ENCODE data around the gene POLR1A. TPM values are rescaled to one million over a fixed set of nuclear protein-coding genes. Genes with fewer than 3 reads are reported as not detected.
A peak's percentile ranks its signal among the peaks of the same experiment; 100 is the strongest.

POLR1A gene
- total RNA-seq, 4 donors from 2014 or later = 15.3 to 22.3 (median 19.8) TPM

DNA sequence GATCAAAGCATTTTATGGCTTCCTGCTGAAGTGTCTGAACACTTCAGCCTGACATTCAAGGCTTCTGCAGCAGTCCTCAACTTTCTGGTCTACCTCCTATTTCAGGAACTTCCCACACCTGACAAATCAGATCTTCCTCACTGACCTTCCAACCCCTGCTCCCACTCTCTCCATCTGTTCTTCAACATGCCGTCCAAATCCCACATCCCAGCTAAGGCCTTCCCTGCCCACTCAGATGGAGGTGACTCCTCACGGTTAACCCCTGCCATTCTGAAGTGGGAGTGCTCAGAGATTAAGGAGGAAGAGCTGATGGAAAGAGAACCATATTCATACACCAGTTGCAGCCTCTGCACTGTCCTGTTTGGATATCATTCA lies 104.8 kb downstream of the POLR1A start:
- Histone ChIP-seq H3K9me3 (peaks cover 0 to under 1% (median 0%) of the 10 kb centered on the region in 4 donors), H3K27ac (peak overlapping the region in 2 of 4 donors; percentile 91 to 95), H3K36me3 (no peaks in the 10 kb centered on the region), H3K4me1 (peaks cover 3 to 55% (median 44%) of the 10 kb centered on the region in 4 donors), H3K27me3 (no peaks in the 10 kb centered on the region), H3K4me3 (no peak overlapping the region)
- 49 to 62% methylated on average over 2 of the region's 2 CpGs for WGBS, 2 donors
- TF ChIP-seq, protein P1, sequence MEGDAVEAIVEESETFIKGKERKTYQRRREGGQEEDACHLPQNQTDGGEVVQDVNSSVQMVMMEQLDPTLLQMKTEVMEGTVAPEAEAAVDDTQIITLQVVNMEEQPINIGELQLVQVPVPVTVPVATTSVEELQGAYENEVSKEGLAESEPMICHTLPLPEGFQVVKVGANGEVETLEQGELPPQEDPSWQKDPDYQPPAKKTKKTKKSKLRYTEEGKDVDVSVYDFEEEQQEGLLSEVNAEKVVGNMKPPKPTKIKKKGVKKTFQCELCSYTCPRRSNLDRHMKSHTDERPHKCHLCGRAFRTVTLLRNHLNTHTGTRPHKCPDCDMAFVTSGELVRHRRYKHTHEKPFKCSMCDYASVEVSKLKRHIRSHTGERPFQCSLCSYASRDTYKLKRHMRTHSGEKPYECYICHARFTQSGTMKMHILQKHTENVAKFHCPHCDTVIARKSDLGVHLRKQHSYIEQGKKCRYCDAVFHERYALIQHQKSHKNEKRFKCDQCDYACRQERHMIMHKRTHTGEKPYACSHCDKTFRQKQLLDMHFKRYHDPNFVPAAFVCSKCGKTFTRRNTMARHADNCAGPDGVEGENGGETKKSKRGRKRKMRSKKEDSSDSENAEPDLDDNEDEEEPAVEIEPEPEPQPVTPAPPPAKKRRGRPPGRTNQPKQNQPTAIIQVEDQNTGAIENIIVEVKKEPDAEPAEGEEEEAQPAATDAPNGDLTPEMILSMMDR (IDR thresholded peaks at IDR 0.05) = no peak
- TF ChIP-seq EP300 (IDR thresholded peaks at IDR 0.05) = no peak
- TF ChIP-seq POLR2A (IDR thresholded peaks at IDR 0.05) = no peak
- DNase-seq (ENCODE audit: low spot score in 2 of 2) = no peak

DNA sequence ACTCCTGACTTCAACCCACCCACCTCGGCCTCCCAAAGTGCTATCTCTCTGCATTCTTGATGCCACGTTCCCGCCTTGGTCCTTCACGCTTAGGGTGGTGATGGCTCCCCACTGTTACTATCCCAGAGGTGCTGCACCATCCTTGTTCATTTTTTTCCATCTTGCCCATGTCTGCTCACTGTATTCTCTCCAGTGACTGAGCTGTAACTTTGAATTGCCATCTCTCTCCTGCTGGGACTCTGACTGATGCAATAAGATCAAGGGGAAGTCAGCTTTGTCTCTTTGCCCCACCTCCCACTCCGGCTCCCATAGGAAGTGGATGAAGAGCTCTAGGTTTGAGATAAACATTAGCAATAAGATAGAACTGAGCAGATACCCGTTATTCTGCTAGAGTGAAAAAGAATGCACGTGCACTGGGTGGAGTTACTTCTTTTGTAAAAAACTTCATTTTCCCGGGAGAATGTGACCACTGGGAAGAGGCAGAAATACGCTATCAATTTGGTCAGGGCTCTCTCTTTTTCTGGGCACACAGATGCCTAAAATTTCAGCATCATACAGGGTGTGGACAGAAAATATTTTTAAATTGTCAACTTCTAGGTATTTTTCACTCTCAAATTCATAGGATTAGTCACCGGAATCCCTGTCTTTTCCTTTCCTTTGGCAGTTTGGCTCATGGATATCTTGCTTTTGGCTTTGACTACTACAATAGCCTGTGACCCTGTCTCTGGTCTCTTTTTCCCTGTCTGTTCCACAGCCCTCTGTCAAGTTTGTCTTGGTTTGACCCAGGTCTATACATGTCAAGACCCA lies 105.4 kb downstream of the POLR1A start:
- H3K27me3 ChIP-seq = no peaks in the 10 kb centered on the region
- H3K4me1 ChIP-seq = peaks cover 3 to 61% (median 50%) of the 10 kb centered on the region in 4 donors
- TF ChIP-seq, protein P1 (IDR thresholded peaks at IDR 0.05) = no peak
- TF ChIP-seq EP300 (IDR thresholded peaks at IDR 0.05) (peak in 1 of 2 donors; percentile 29), POLR2A (IDR thresholded peaks at IDR 0.05) (no peak)
- H3K4me3 ChIP-seq = no peak overlapping the region
- no peaks in the 10 kb centered on the region for H3K9me3 ChIP-seq
- no peaks in the 10 kb centered on the region for H3K36me3 ChIP-seq
- 67 to 68% methylated on average over 10 of the region's 10 CpGs for WGBS, 2 donors
- H3K27ac ChIP-seq = peak overlapping the region in 2 of 4 donors; percentile 91 to 95
- DNase-seq (ENCODE audit: low spot score in 2 of 2) = no peak

DNA sequence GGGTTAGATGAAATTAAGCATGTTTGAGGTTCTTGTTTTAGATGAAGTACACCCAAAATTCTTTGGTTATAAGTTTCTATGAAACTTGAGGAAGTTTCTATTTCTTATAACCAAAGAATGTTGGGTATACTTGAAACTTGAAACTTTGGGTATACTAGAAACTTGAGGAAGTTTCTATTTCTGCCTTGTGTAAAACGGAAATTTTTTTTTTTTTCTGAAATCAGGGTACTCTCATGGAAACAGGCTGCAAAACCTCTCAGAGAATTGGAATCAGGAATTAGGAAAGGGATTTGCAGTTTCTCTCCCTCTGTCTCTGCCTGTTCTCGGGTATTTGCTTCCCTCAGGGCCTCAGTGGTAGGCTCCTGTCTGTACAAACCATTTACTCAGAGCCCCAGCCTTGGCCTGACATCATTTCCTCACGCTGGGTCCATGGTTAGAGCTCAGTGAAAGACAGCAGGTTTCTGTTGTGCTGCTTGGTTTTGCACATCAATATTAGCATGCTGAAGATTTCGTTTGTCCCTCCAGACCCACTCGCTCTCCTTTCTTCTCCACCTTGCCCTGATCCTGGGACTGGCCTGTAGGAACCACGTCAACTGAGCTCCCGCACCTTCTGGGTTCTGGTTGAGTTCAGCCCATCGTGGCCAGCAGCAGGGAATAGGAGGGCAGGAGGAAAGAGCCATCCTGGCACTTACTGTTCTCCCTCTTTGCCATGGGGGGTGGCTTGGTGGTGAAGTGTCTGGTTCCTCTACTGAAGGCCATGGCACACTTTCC lies 106.4 kb downstream of the POLR1A start:
- peaks cover 3 to 70% (median 60%) of the 10 kb centered on the region in 4 donors for H3K4me1 ChIP-seq
- H3K27me3 ChIP-seq = no peaks in the 10 kb centered on the region
- H3K27ac ChIP-seq = peak overlapping the region; percentile 77 to 95 (median 86)
- no peaks in the 10 kb centered on the region for H3K9me3 ChIP-seq
- TF ChIP-seq EP300 (IDR thresholded peaks at IDR 0.05) (no peak), POLR2A (IDR thresholded peaks at IDR 0.05) (no peak)
- TF ChIP-seq, protein P1 (IDR thresholded peaks at IDR 0.05) = no peak
- no peak overlapping the region for H3K4me3 ChIP-seq
- no peaks in the 10 kb centered on the region for H3K36me3 ChIP-seq
- WGBS, 2 donors = 45 to 53% methylated on average over 8 of the region's 8 CpGs
- DNase-seq (ENCODE audit: low spot score in 2 of 2) = no peak

DNA sequence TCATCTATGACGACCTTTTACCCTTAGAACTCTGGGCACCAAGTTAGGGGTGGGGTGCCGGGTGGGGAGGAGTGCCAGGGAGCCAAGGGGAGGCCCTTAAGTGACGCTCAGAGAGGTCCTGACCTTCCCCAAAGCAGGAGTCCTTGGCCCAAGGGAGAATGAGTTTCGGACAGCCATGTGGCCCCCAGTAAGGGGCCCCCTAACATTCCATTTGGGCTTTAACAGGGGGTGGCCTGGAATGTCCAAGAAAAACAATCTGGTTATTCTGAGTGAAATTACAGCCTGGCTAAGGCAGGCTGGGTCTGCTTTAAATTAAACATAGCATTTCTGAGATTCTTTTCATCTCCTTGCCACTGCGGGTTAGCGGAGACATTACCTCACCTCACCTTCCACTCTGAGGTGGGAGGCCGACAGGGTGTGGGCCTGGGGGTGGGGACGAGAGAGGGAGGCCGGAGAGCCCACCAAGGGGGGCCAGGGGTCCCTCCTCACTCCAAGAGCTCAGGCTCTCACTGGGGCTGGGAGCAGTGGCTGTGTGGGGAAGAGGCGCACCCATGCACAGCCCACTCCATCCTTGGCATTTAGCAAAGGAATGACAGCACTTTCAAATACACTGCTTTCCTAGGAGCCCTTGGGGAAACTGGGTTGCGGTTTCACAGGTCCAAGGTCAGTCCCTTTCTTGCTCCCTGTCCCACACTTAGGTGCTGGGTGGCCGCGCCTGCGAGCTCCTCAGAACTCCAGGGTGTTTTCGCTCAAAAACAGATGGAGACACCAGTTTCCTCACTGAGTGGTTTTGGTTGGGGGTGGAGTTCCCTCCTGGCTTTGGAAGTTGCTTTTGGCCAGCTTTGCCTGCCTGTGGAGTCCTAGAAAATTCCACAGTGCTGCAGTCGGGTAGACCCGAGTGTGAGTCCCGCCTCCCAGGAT lies 107.4 kb downstream of the POLR1A start:
- no peak overlapping the region for H3K4me3 ChIP-seq
- peaks cover 3 to 77% (median 63%) of the 10 kb centered on the region in 4 donors for H3K4me1 ChIP-seq
- no peaks in the 10 kb centered on the region for H3K9me3 ChIP-seq
- no peaks in the 10 kb centered on the region for H3K27me3 ChIP-seq
- TF ChIP-seq POLR2A (IDR thresholded peaks at IDR 0.05) = no peak
- TF ChIP-seq, protein P1 (IDR thresholded peaks at IDR 0.05) = no peak
- no peak for TF ChIP-seq EP300 (IDR thresholded peaks at IDR 0.05)
- peak overlapping the region; percentile 77 to 95 (median 86) for H3K27ac ChIP-seq
- WGBS, 2 donors = 19 to 29% methylated on average over 16 to 18 of the region's 18 CpGs
- DNase-seq (ENCODE audit: low spot score in 2 of 2) = peak; percentile 60 to 64
- no peaks in the 10 kb centered on the region for H3K36me3 ChIP-seq

All from tibial nerve (tissue), 4 donors.